GM18907 (cell line): Measurements from ENCODE around the gene NDUFS7.

Experiments
- ATAC-seq: cut with Tn5 transposase; IDR thresholded peaks from one replicate; pipeline ENCODE4 v1.9.1; 2021; ENCODE audit warnings: mild to moderate bottlenecking, moderate library complexity; ENCODE audit not compliant: unreplicated experiment

NDUFS7 gene

GRCh38 chr19:1383312-1384084 lies at the start of gene NDUFS7:
Gene NDUFS7, plus strand, starts transcription at chr19:1383907. Its CDS starts 20 bp downstream, at chr19:1383927.
- peak; percentile 75 for ATAC-seq

- no peak for ATAC-seq
These were observed 47.5 kb upstream of the NDUFS7 start for GRCh38 chr19:1336079-1336684.

GRCh38 chr19:1340681-1341469 lies 42.8 kb upstream of the NDUFS7 start:
- ATAC-seq: no peak

- no peak for ATAC-seq
These were observed 40.7 kb upstream of the NDUFS7 start for GRCh38 chr19:1343041-1343440.

- no peak for ATAC-seq
These were observed 34.5 kb upstream of the NDUFS7 start for GRCh38 chr19:1349211-1349610.

- ATAC-seq: no peak
These were observed 32.8 kb upstream of the NDUFS7 start for GRCh38 chr19:1350867-1351266.

GRCh38 chr19:1351381-1351851 lies 32.3 kb upstream of the NDUFS7 start:
- ATAC-seq: no peak

GRCh38 chr19:1353144-1353543 lies 30.6 kb upstream of the NDUFS7 start:
- no peak for ATAC-seq

- ATAC-seq: no peak
These were observed 28.6 kb upstream of the NDUFS7 start for GRCh38 chr19:1354970-1355567.

GRCh38 chr19:1355568-1356507 lies 27.9 kb upstream of the NDUFS7 start:
- no peak for ATAC-seq

GRCh38 chr19:1356508-1356865 lies 27.2 kb upstream of the NDUFS7 start:
- no peak for ATAC-seq

- no peak for ATAC-seq
These were observed 26.1 kb upstream of the NDUFS7 start for GRCh38 chr19:1357531-1358109.

- no peak for ATAC-seq
These were observed 23.4 kb upstream of the NDUFS7 start for GRCh38 chr19:1360126-1360817.

- no peak for ATAC-seq
These were observed 22.8 kb upstream of the NDUFS7 start for GRCh38 chr19:1360818-1361461.

- ATAC-seq: no peak
These were observed 21.9 kb upstream of the NDUFS7 start for GRCh38 chr19:1361601-1362386.

- ATAC-seq: no peak
These were observed 21.1 kb upstream of the NDUFS7 start for GRCh38 chr19:1362387-1363257.

GRCh38 chr19:1363599-1363998 lies 20.1 kb upstream of the NDUFS7 start:
- ATAC-seq: no peak
